Hair follicular keratinocyte (primary cell): ENCODE measurements around the gene DACT1. TPM values are rescaled to one million over a fixed set of nuclear protein-coding genes. Genes with fewer than 3 reads are reported as not detected.

Experiments
- total RNA-seq: library from RNA; depleted of rRNA; stranded (reverse); fragments of >200 nt; gene quantifications from 2 replicates; pipeline ENCODE4 v1.2.3, GENCODE V29; 2015

DACT1 gene
- under 0.01 TPM in 1 of 2 replicates, not detected in the other for total RNA-seq

GRCh38 chr14:58637391-58638230 lies at the start of gene DACT1:
TSS of gene DACT1 (plus strand) at chr14:58637962. CDS start at chr14:58638203, 241 bp downstream.

Other genes starting within 250 kb of the DACT1 start
- not detected in 2 replicates for gene TOMM20L, start 242.0 kb upstream of the DACT1 start, total RNA-seq
- gene TIMM9, start 210.4 kb upstream of the DACT1 start, total RNA-seq: 73.7 and 78.7 TPM in 2 replicates
- 11.2 and 14.2 TPM in 2 replicates for gene KIAA0586, start 210.2 kb upstream of the DACT1 start, total RNA-seq